OCI-LY1 (cell line): ENCODE data around the gene ULBP2.
"Not testable (repeated sequence)": the region's sequence is repeated elsewhere in the genome, so short reads cannot be mapped to it uniquely, and the experiment has no call there.

Experiments
- H2AFZ ChIP-seq: fragments of 200-600 bp; sonication (generic), shearing (Covaris generic); 2 replicates; pipeline ENCODE4 v1.6.0; 2014; ENCODE audit warnings: antibody characterized with exemption, mild to moderate bottlenecking, low read length
- H3F3A ChIP-seq: fragments of 200-600 bp; sonication (generic), shearing (Covaris generic); 2 replicates; pipeline ENCODE4 v1.6.0; 2014; ENCODE audit warnings: mild to moderate bottlenecking, antibody characterized with exemption, low read length, moderate library complexity; ENCODE audit not compliant: insufficient read depth
- H3K27ac ChIP-seq: fragments of 200-600 bp; sonication (generic); 2 replicates; pipeline ENCODE4 v1.5.1; 2014; ENCODE audit warnings: low read length, mixed run types, mild to moderate bottlenecking, low read depth; ENCODE audit not compliant: poor library complexity, severe bottlenecking
- H3K27me3 ChIP-seq: fragments of 200-600 bp; sonication (generic); 2 replicates; pipeline ENCODE4 v1.6.0; 2014; ENCODE audit warnings: antibody characterized with exemption, mild to moderate bottlenecking, low read length, moderate library complexity; ENCODE audit not compliant: insufficient read depth
- H3K36me3 ChIP-seq: fragments of 200-600 bp; sonication (generic); 2 replicates; pipeline ENCODE4 v1.6.1; 2014; ENCODE audit warnings: mild to moderate bottlenecking, antibody characterized with exemption, low read length, moderate library complexity, mixed read lengths; ENCODE audit not compliant: insufficient read depth
- H3K4me1 ChIP-seq: fragments of 200-600 bp; sonication (generic); 2 replicates; pipeline ENCODE4 v1.5.1; 2014; ENCODE audit warnings: mild to moderate bottlenecking, low read length, moderate library complexity; ENCODE audit not compliant: insufficient read depth, severe bottlenecking
- H3K4me2 ChIP-seq: fragments of 200-600 bp; sonication (generic), shearing (Covaris generic); 2 replicates; pipeline ENCODE4 v1.6.1; 2014; ENCODE audit warnings: low read length
- H3K4me3 ChIP-seq: fragments of 200-600 bp; sonication (generic); 2 replicates; pipeline ENCODE4 v1.5.1; 2014; ENCODE audit warnings: low read length, low read depth, mild to moderate bottlenecking, mixed read lengths; ENCODE audit not compliant: poor library complexity, severe bottlenecking
- H3K79me2 ChIP-seq: fragments of 200-600 bp; shearing (Covaris generic); 2 replicates; pipeline ENCODE4 v1.6.1; 2016; ENCODE audit warnings: mixed run types, low read length, mixed read lengths; ENCODE audit not compliant: insufficient read depth
- H3K9ac ChIP-seq: fragments of 200-600 bp; sonication (generic), shearing (Covaris generic); 2 replicates; pipeline ENCODE4 v1.6.1; 2014; ENCODE audit warnings: mild to moderate bottlenecking, low read length, mixed read lengths
- H3K9me2 ChIP-seq: fragments of 200-600 bp; sonication (generic), shearing (Covaris generic); 2 replicates; pipeline ENCODE4 v1.6.1; 2014; ENCODE audit warnings: low read depth, mild to moderate bottlenecking, low read length, mixed read lengths
- H3K9me3 ChIP-seq: fragments of 200-600 bp; shearing (Covaris generic); 2 replicates; pipeline ENCODE4 v1.6.1; 2014; ENCODE audit warnings: low read length, mixed read lengths
- H4K20me1 ChIP-seq: fragments of 200-600 bp; sonication (generic), shearing (Covaris generic); 2 replicates; pipeline ENCODE4 v1.6.0; 2016; ENCODE audit warnings: mild to moderate bottlenecking, low read length; ENCODE audit not compliant: insufficient read depth
- CTCF ChIP-seq: fragments of 200-600 bp; sonication (generic), shearing (Covaris generic); IDR thresholded peaks from 2 replicates; pipeline ENCODE4 v1.5.1; 2017; ENCODE audit warnings: mild to moderate bottlenecking, antibody characterized with exemption, low read length, moderate library complexity, mixed read lengths
- EZH2 ChIP-seq: fragments of 200-600 bp; sonication (generic), shearing (Covaris generic); IDR thresholded peaks from 2 replicates; pipeline ENCODE4 v1.8.0; 2017; ENCODE audit warnings: borderline replicate concordance, mixed run types, mild to moderate bottlenecking, antibody characterized with exemption, low read length, moderate library complexity, mixed read lengths

Gene ULBP2

DNA sequence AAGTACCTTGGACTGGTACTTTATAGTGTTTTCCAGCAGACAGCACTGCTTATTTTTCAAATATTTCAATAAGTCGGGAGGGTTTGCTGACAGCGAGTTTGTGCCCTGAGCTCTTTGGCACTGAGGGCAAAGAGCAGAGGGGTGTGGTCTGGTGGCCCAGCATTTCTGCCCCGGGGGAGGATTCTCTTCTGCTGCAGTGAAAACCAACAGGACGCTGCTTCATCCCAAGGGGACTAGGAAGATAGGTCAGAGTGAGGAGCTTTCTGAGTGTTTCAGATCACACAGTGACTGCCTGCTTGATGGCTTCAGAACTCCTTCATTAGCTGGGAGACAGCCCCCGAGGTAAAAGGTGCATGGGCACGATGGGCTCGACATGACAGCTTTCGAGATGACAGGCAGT is 8.6 kb downstream of the ULBP2 start:
- Histone ChIP-seq H3K4me2 (no peak overlapping the region), H3K27me3 (no peaks in the 10 kb centered on the region)

GRCh38 chr6:149951096-149951495 is 9.3 kb downstream of the ULBP2 start:
- H3K9ac ChIP-seq = no peak overlapping the region
- no peaks in the 10 kb centered on the region for H3K79me2 ChIP-seq
- H2AFZ ChIP-seq = no peak overlapping the region
- H3K4me2 ChIP-seq = no peak overlapping the region
- no peaks in the 10 kb centered on the region for H3K27me3 ChIP-seq
- no peak overlapping the region for H3K27ac ChIP-seq
- no peak overlapping the region for H3K4me3 ChIP-seq
- TF ChIP-seq EZH2 = no peak
- TF ChIP-seq CTCF = no peak
- H3F3A ChIP-seq = no peaks in the 10 kb centered on the region
- H3K9me2 ChIP-seq = no peaks in the 10 kb centered on the region
- H4K20me1 ChIP-seq = no peaks in the 10 kb centered on the region
- H3K4me1 ChIP-seq = no peaks in the 10 kb centered on the region
- no peaks in the 10 kb centered on the region for H3K9me3 ChIP-seq
- H3K36me3 ChIP-seq = no peaks in the 10 kb centered on the region

More for the DNA sequence above, 8.6 kb downstream of the ULBP2 start:
- Histone ChIP-seq H4K20me1 (no peaks in the 10 kb centered on the region), H2AFZ (no peak overlapping the region), H3K9me3 (no peaks in the 10 kb centered on the region), H3F3A (no peaks in the 10 kb centered on the region), H3K36me3 (no peaks in the 10 kb centered on the region), H3K27ac (no peak overlapping the region), H3K9me2 (no peaks in the 10 kb centered on the region), H3K9ac (no peak overlapping the region), H3K4me3 (no peak overlapping the region), H3K79me2 (no peaks in the 10 kb centered on the region), H3K4me1 (no peaks in the 10 kb centered on the region)
- TF ChIP-seq EZH2 (no peak), CTCF (no peak)

DNA sequence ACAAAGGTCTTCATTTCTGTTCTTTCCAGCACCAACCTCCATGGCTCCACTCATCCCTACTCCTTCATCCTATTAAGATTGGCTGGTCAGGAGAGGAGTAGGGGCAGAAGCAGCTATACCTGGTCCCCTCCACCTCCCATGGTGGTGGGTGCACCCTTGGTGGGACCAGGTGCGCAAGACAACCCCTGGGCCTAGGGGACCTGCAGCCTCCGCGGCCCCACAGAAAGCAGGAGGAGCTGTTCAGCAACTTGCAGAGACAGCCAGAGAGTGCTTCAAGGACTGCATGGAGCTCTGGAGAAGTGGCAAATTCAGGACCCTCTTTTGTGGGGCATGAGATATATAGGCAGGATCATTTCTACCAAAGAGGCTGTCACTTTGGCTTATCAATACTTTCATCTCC is 9.8 kb downstream of the ULBP2 start:
- Histone ChIP-seq H3K4me2 (no peak overlapping the region), H4K20me1 (no peaks in the 10 kb centered on the region), H3K27me3 (no peaks in the 10 kb centered on the region)

DNA sequence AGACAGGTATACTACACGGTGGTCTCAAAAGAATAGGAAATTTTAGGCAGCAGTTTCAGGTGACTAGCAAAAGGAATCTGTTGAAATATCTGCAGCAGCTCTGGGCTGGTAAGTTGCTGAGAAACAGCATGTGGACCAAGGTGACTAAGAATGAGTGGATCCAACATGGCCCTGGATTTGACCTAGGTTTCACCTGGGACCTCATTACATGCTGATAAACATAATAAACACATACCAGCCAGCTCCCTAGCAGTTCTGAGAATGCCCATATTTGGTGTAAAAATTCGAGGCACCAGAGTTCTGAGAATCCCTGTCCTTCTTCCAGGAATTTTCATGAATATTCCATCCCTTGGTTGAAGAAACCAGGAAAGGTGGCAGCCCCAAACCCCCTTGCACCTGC is 11.6 kb downstream of the ULBP2 start:
- not testable (repeated sequence) for H3K36me3 ChIP-seq, H4K20me1 ChIP-seq, H3K9ac ChIP-seq, H3F3A ChIP-seq, H3K4me1 ChIP-seq, H3K9me3 ChIP-seq, H3K27ac ChIP-seq, H3K4me2 ChIP-seq, H2AFZ ChIP-seq, H3K4me3 ChIP-seq, H3K27me3 ChIP-seq, H3K79me2 ChIP-seq, H3K9me2 ChIP-seq

More for the DNA sequence above, 9.8 kb downstream of the ULBP2 start:
- Histone ChIP-seq H3K4me1 (no peaks in the 10 kb centered on the region), H3K9me3 (no peaks in the 10 kb centered on the region), H3F3A (no peaks in the 10 kb centered on the region), H3K4me3 (no peak overlapping the region), H3K27ac (no peak overlapping the region), H3K9me2 (no peaks in the 10 kb centered on the region), H3K36me3 (no peaks in the 10 kb centered on the region), H3K9ac (no peak overlapping the region), H3K79me2 (no peaks in the 10 kb centered on the region), H2AFZ (no peak overlapping the region)
- TF ChIP-seq EZH2 = no peak
- TF ChIP-seq CTCF = no peak

GRCh38 chr6:149953934-149954327 is 12.1 kb downstream of the ULBP2 start:
- not testable (repeated sequence) for H3K27me3 ChIP-seq, H3K9me3 ChIP-seq

More at GRCh38 chr6:149953934-149954327, 12.1 kb downstream of the ULBP2 start:
- H3K4me2 ChIP-seq, H3K27ac ChIP-seq, H3K4me1 ChIP-seq, H3K4me3 ChIP-seq, H3K9ac ChIP-seq, H4K20me1 ChIP-seq, H3K36me3 ChIP-seq, H3K9me2 ChIP-seq, H3F3A ChIP-seq, H3K79me2 ChIP-seq, H2AFZ ChIP-seq: not testable (repeated sequence)
